ENCODE results near the gene TNKS1BP1. TPM values are rescaled to one million over a fixed set of nuclear protein-coding genes. Genes with fewer than 3 reads are reported as not detected.

TNKS1BP1 gene
- total RNA-seq, 1 donor from 2014 or later: 122 TPM

DNA sequence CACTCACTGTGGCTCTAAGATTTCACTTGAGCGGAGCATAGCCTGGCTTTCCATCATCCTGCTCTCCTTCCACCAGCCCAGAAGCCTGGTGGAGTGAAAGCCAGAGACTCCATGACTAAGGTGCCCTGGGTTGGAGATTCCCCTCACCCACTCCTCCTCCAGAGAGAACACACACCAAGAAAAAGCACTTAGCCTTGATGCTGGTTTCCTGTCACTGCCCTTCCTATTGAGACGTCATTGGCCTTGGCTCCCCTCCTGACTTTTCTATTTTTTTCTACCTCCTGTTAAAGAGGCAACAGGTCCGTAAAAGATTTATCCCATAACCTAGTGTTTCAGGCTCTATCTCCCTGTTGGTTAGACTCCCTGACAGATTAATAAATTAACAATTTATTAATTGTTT, 49.2 kb downstream of the TNKS1BP1 start:
- Mint-ChIP-seq H3K27ac (no peak overlapping the region), H3K36me3 (no peaks in the 10 kb centered on the region)

DNA sequence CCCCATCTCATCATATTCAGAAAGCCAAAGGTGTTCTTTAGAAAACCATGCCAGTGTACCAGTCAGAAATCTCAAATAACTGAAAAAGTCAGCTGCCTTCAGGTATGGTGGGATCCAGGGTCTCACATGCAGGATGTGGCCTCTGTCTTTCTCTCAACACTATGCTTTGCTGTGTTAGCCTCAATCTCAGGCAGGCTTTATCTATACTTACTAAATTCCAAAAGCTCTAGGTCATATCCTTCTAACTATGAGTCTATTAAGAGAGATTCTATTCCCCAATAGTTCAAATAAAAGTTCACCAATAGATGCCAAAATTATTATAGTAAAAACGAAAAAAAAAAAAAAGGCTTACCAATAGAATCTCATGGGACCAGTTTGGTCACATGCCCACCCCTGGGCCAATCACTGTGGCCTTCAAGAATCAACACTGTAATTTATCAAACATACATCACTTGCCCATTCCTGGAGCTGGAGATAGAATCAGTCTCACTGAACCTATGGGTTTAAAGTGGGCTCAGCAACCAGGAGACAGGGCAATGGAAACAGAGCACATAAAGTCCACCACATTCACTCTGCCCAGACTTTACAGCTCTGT, 49.8 kb downstream of the TNKS1BP1 start:
- no peak for DNase-seq (ENCODE audit: extremely low spot score, unreplicated experiment)
- TF ChIP-seq, protein P1, sequence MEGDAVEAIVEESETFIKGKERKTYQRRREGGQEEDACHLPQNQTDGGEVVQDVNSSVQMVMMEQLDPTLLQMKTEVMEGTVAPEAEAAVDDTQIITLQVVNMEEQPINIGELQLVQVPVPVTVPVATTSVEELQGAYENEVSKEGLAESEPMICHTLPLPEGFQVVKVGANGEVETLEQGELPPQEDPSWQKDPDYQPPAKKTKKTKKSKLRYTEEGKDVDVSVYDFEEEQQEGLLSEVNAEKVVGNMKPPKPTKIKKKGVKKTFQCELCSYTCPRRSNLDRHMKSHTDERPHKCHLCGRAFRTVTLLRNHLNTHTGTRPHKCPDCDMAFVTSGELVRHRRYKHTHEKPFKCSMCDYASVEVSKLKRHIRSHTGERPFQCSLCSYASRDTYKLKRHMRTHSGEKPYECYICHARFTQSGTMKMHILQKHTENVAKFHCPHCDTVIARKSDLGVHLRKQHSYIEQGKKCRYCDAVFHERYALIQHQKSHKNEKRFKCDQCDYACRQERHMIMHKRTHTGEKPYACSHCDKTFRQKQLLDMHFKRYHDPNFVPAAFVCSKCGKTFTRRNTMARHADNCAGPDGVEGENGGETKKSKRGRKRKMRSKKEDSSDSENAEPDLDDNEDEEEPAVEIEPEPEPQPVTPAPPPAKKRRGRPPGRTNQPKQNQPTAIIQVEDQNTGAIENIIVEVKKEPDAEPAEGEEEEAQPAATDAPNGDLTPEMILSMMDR (conservative IDR thresholded peaks at IDR 0.05): no peak
- Mint-ChIP-seq H3K36me3 (no peaks in the 10 kb centered on the region), H3K9me3 (peaks cover 4% of the 10 kb centered on the region), H3K27me3 (no peaks in the 10 kb centered on the region), H3K27ac (no peak overlapping the region), H3K4me3 (no peak overlapping the region), H3K4me1 (ENCODE audit: unreplicated experiment) (peaks cover 15% of the 10 kb centered on the region)

More for the DNA sequence above, 49.2 kb downstream of the TNKS1BP1 start:
- Mint-ChIP-seq H3K27me3 (no peaks in the 10 kb centered on the region), H3K9me3 (peaks cover 4% of the 10 kb centered on the region), H3K4me3 (no peak overlapping the region), H3K4me1 (ENCODE audit: unreplicated experiment) (peaks cover 15% of the 10 kb centered on the region)
- TF ChIP-seq, protein P1 (conservative IDR thresholded peaks at IDR 0.05): no peak
- no peak for DNase-seq (ENCODE audit: extremely low spot score, unreplicated experiment)

DNA sequence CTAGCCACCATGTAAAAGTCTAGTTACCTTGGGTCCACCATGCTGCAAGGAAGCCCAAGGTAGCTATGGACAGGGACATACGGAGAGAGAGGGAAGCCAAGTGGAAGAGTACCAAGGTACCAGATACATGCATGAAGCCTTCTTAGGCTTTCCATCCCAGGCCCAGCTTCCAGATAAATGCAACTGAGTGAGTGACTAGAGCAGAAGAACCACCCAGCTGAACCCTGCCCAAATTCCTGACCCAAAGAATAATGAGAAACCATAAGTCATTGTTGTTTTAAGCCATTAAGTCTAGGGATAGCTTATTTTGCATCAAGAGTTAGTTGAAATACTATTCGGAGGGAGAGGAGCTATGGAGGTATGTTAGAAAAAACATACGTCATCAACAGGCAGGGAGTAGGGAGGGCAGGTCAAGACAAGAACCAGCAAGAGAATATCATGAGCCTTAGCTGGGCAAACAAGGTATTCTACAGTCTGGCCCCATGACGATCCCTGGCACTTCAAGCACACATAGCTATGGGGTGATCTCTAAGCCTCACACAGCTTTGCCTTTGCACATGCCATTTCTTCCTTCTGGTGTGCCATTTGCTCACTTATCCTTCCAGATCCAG, 51.2 kb downstream of the TNKS1BP1 start:
- H3K4me3 Mint-ChIP-seq: no peak overlapping the region
- TF ChIP-seq, protein P1 (conservative IDR thresholded peaks at IDR 0.05): no peak
- peaks cover 8% of the 10 kb centered on the region for H3K4me1 Mint-ChIP-seq (ENCODE audit: unreplicated experiment)
- no peak overlapping the region for H3K27ac Mint-ChIP-seq
- peaks cover 4% of the 10 kb centered on the region for H3K9me3 Mint-ChIP-seq
- no peaks in the 10 kb centered on the region for H3K27me3 Mint-ChIP-seq
- no peaks in the 10 kb centered on the region for H3K36me3 Mint-ChIP-seq
- no peak for DNase-seq (ENCODE audit: extremely low spot score, unreplicated experiment)

DNA sequence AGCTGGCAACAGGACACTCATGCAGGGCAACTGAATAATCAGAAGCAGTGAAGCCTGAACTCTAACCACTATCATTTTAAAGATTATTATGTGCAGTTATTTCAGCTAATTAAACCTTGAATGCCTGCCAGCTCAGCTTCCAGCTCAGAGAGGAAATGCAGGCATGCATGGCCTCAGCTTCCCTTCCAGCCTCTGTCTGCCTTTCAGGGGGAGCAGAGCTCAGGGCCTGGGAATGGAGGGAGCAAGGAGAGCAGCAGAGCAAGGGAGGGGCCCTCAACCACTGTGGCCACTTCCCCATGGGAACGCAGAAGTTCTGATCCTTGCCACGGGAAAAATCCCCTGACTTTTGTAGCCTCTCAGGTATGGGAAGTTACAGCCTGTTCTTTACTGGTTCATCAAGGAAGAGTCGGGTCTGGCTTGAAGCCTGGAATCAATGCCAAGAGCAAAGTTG, 55.2 kb downstream of the TNKS1BP1 start:
- no peaks in the 10 kb centered on the region for H3K36me3 Mint-ChIP-seq
- H3K9me3 Mint-ChIP-seq: no peaks in the 10 kb centered on the region
- TF ChIP-seq, protein P1 (conservative IDR thresholded peaks at IDR 0.05): no peak
- no peaks in the 10 kb centered on the region for H3K27me3 Mint-ChIP-seq
- H3K4me3 Mint-ChIP-seq: no peak overlapping the region
- no peak for DNase-seq (ENCODE audit: extremely low spot score, unreplicated experiment)
- no peaks in the 10 kb centered on the region for H3K4me1 Mint-ChIP-seq (ENCODE audit: unreplicated experiment)
- H3K27ac Mint-ChIP-seq: no peak overlapping the region

DNA sequence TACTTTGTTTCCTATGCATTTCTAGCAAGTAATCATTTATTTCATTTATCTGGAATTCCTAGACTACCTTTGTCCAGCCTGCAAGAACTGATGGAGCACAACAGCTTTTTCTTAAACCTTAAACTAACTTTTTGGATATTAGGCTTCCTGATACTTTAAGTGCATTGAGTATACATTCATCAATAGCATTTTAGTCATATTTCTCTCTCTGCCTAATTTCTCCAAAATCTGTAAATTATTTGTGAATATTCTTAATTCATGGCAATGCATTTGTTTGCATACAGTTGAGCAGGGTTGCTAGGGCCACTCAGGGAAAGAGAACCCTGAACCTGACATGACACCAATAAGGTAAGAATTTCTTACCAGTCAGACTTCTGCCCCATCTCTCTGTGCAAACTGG, 58.6 kb downstream of the TNKS1BP1 start:
- TF ChIP-seq, protein P1 (conservative IDR thresholded peaks at IDR 0.05): no peak
- H3K9me3 Mint-ChIP-seq: no peaks in the 10 kb centered on the region
- H3K4me1 Mint-ChIP-seq (ENCODE audit: unreplicated experiment): no peaks in the 10 kb centered on the region
- no peaks in the 10 kb centered on the region for H3K27me3 Mint-ChIP-seq
- no peak overlapping the region for H3K27ac Mint-ChIP-seq
- no peaks in the 10 kb centered on the region for H3K36me3 Mint-ChIP-seq
- no peak overlapping the region for H3K4me3 Mint-ChIP-seq
- DNase-seq (ENCODE audit: extremely low spot score, unreplicated experiment): no peak

Data from type B pancreatic cell (in vitro differentiated cells).